HCEC 1CT (cell line): ENCODE data around the gene RNF175.
"Not testable (repeated sequence)": the region's sequence is repeated elsewhere in the genome, so short reads cannot be mapped to it uniquely, and the experiment has no call there.

Experiments used
- DNase-seq: peaks from one replicate; pipeline ENCODE4 v3.0.0-alpha.2; 2017

RNF175 gene

GRCh38 chr4:153669838-153670237 lies 90.0 kb downstream of the RNF175 start:
- no peak for DNase-seq

GRCh38 chr4:153668647-153669046 lies 91.2 kb downstream of the RNF175 start:
- no peak for DNase-seq

- not testable (repeated sequence) for DNase-seq
Measured at GRCh38 chr4:153666505-153666904, 93.3 kb downstream of the RNF175 start.

- DNase-seq: no peak
Measured at GRCh38 chr4:153663667-153664066, 96.2 kb downstream of the RNF175 start.

DNA sequence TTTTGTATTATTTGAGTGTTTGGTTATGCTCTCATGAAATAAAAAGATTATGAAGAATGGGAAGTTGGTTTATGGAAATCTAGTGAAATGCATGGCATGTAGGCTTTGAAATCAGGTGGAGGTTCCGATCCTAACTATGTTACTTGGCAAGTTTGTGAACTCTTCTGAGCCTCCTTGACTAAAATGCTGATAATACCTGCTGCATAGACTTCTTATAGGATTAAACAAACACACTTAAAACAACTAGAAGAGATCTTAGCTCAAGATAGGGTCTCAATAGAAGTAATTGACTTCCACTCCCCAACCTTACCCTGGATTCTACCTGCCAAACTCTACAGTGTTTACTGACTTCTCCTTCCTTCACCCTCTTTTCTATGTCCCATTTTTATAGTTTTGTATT lies 97.9 kb downstream of the RNF175 start:
- no peak for DNase-seq

DNA sequence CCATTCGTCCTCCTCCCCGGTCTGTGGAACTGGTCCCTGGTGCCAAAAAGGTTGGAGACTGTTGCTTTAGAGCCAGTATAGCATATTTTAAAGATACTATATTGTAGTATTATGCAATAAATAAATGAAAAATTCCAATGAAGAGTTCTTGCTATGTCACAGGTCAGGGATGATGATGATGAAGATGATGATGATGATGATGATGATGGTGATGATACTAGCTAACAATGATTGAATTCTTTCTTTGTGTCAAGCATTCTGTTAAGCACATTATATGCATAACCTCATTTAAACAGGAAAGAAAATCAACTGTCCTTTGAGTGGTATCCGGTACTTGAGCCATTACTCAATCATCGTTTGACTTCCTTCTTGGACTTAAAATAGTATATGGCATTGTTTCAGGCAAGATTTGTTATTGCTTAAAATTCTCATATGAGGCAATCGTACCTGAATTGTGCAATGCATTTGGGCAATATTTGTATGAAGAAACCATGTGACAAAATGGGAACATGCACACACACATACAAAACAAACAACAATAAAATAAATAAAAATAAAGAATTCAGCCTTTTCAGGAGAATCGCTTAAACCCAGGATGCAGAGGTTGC lies 98.5 kb downstream of the RNF175 start:
- peak; percentile 39 for DNase-seq
